GM18520 (cell line): ENCODE measurements around the gene PTPN14.

ENCODE experiments used
- ATAC-seq: cut with Tn5 transposase; IDR thresholded peaks from one replicate; pipeline ENCODE4 v1.9.1; 2021; ENCODE audit not compliant: unreplicated experiment

The PTPN14 gene

GRCh38 chr1:214319938-214320337, 231.5 kb downstream of the PTPN14 start:
- ATAC-seq: no peak

- ATAC-seq: no peak
Observed at GRCh38 chr1:214318956-214319736, 232.3 kb downstream of the PTPN14 start.

GRCh38 chr1:214318356-214318755, 233.0 kb downstream of the PTPN14 start:
- no peak for ATAC-seq

GRCh38 chr1:214317734-214318133, 233.7 kb downstream of the PTPN14 start:
- no peak for ATAC-seq

DNA sequence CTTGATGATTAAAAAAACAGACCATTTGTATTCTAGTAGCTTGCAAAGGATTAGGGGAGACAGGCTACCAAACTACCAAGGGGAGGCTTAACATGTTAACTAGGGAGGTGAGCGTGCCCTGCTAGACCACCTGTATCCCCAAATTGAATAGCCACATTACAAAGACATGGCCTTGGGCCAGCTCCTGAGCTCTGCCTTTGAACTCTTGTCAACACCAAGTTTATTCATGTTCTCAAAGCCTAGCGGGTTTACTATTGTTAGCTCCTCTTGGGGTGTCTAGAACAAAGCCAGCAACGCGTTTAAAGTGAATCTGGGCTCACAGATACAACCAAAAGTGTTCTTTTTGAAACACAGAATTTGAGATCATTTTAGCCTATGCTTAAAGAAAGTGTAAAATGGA, 234.1 kb downstream of the PTPN14 start:
- ATAC-seq: no peak

DNA sequence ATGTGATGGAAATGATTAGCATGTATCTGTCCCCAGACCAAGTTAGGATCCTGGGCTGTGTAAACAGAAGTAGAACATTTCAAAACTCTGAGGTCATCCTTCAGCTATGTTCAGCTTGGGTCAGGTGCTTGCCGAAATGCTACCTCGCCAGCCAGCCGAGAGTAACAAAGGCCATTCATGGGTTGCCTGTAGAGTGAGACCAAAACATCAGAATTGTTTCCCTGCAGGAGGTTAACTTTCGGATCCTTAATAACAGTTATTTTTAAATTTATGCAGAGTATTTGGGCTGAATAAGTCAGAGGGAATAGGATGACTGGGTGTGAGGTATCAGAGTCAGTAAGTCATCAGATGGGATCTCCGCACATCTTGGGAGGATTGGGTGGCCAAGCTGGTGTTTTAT, 234.8 kb downstream of the PTPN14 start:
- ATAC-seq: no peak

GRCh38 chr1:214314178-214314843, 237.1 kb downstream of the PTPN14 start:
- no peak for ATAC-seq

- ATAC-seq: no peak
Observed at GRCh38 chr1:214312530-214313051, 238.8 kb downstream of the PTPN14 start.

DNA sequence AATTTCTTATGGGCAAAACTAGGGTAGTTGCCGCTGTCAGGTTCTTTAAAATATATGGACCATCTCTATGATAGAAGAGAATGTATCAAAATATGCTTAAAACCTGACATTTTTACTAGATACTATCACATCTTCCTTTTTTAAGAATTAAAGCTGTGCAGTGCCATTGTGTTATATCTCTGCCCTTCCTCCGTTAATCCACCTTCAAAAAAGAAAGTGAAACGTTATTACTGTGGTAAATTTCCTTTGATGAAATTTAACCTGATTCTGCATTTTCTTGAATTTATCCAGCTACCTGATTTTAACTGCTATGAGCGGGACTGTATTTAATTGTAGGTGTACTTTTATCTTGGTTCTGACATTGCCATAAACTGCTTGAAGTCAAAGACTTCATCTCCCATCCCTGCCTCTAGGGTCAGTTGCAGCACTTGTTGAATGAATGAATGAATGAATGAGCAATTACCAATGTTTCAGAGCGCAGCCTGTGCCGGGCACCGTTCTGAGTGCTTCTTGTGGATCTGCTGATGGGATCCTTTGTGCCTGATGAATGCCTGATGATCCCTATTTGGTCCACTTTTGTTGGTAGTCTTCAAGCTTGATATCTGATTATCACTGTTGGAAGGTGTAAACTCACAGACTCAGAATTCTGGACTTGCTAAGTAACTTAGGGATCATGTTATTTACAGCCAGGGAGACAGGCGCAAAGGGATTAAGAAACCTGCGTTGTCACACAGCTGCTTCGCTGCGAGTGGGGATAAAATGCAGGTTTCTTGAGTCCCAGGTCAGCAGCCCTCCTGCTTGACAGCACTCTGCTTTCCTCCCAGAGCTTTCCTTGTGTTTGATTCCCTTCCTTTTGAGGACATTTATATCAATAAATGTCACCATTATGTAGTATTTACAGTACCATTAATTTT, 240.4 kb downstream of the PTPN14 start:
- ATAC-seq: no peak

DNA sequence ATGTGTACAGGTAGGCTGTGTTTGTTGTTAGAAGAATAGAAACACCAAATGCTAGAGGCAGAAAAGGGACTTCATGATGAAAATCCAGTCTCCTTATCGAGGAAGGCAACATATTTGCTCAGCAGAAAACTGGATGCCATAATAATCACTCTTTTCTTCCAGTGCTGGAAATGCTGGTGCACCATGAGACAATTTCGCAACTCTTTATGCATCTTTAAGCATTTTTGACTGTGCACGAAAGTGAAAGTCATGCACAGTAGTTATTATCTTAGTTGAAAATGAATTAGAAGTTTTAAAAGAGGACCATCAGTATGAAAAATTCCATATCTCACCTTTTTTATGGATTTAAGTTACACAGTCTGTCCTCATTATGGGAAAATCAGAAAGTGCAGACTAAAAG, 241.4 kb downstream of the PTPN14 start:
- ATAC-seq: no peak

DNA sequence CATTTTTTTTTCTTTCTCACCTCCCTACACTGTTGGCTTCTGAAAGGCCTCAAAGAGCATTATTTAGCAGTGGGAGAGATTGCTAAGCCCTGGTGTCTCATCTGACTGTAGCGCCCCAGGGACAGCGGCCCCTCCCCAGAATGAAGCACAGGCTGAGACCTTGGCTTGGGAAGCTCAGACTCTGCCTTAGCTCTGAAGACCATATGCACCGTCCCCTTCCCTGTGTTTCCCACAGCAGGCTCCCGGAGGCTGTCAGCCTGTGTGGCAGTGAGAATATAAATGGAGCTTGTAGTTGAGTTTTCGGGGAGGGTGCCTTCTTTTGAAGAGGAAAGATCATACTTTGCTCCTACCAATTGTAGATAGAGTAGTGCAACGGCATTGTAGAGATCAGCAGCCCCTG, 245.1 kb downstream of the PTPN14 start:
- ATAC-seq: no peak

DNA sequence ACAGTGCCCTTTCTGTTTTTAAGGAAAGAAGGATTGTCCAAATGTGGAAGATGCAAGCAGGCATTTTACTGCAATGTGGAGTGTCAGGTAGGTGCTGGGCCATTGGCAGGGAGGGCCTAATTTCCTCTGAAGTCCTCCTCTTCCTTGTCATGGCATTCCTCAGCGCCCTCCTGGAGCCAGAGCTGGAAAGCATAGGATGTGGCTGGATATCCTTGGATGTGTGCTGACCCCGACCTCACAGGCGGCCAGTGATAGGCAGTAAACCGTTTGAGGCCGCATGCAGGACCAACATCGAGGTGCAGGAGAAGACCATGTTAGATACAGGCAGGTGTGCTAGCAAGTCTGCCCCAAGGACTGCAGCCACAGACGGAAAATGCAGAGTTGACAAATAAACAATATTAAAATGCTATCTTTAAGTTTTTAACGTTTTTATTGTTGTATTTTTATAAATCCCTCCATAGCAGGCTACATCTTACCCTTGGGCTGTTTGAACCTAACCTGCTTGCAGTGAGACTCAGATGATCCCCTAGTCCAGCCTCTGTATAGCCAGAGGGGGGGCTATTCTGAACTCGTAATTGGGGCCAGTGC, 246.1 kb downstream of the PTPN14 start:
- ATAC-seq: no peak

DNA sequence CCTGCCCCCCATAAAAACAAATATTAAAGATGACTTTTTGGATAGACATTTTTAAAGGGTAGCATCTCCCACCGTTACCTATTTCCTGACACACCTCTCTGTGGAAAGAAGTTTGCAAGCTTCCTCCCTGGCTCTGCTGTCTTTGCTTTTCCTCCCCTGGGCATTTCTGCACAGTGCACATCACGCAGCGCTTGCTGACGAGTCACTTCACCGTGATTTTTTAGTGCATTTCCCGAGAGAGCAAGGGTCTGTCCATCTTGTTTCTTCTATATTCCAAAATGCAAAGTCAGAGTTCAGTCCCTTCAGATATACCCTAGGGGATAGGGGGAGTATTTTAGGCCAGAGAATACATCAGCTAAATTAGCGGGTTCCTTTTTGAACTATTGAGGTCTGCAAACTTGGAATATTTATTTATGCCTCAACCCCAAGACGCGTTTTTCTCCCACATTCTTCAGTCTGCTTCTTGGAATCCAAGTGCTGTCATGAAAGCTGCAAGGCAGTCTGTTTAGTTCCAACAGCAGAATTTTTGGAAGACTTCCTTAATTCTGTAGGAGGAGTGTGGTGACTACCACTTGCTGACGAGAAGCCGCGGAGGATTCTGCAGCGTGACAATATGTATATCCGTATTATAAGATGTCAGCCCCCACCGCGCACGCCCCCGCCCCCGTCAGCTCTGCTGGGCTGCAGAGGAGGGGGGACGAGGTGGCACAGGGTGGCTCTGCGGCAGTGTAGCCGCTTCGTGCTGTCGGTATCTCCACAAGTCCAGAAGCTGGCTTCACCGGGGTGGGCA, 248.1 kb downstream of the PTPN14 start:
- no peak for ATAC-seq

DNA sequence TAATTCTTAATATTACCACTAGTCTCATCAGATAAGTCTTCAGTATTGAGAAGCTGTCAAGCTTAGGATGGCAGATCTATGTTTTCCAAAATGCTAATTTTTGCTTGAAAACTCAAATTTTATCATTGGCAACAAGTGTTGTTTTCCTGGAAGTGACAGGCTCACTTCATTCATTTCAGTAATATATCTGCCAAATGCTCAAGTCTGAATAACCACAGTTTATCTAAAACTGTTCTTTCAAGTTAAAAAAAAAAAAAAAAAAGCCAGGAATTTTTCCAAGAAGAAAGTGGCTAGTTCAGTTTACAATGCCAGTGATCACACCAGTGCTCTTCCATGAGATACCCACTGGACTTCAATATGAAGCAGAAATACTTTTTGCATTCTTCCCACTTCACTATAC, 249.9 kb downstream of the PTPN14 start:
- ATAC-seq: no peak

- ATAC-seq: no peak
Observed at GRCh38 chr1:214300149-214300780, 251.1 kb downstream of the PTPN14 start.
